Measurements from ENCODE around the gene ZNF93. TPM values are rescaled to one million over a fixed set of nuclear protein-coding genes. Genes with fewer than 3 reads are reported as not detected.
"Not testable (repeated sequence)": the region's sequence is repeated elsewhere in the genome, so short reads cannot be mapped to it uniquely, and the experiment has no call there.

The ZNF93 gene
- total RNA-seq, 1 experiment from 2014 or later = 31.4 TPM

DNA sequence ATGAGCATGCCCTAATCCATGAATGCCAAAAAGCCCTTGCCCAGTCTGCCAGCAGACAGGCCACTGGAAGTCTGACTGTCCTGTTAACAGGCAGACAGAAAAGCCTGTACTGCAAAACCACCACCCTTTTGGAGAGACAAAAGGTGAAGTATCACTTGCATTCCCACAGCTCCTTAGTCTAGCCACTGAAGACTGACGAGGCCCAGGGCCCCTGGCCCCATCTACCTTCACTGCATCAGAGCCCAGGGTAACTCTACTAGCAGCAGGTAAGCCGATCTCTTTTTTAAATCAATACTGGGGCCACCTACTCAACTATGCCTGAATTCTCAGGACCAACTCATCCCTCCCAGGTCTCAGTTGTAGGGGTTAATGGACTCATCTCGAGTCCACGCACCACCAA, 45.5 kb downstream of the ZNF93 start:
- Histone ChIP-seq H3K27me3 (ENCODE audit: low read length) (no peaks in the 10 kb centered on the region), H3K9me2 (replicated peaks; ENCODE audit: insufficient read depth, low read length) (no peaks in the 10 kb centered on the region), H3K4me3 (ENCODE audit: low read length) (no peak overlapping the region), H3K27ac (ENCODE audit: low read length) (no peak overlapping the region), H3K4me1 (ENCODE audit: low read length) (no peaks in the 10 kb centered on the region), H3K9me3 (ENCODE audit: low read length) (no peaks in the 10 kb centered on the region), H3K9ac (ENCODE audit: low read length) (no peak overlapping the region), H2AFZ (ENCODE audit: low read length) (no peak overlapping the region), H3K4me2 (ENCODE audit: low read depth, low read length, poor library complexity, severe bottlenecking) (no peak overlapping the region), H4K20me1 (ENCODE audit: insufficient read depth, low read depth, low read length) (no peaks in the 10 kb centered on the region), H3K79me2 (ENCODE audit: low read length) (no peaks in the 10 kb centered on the region), H3K36me3 (ENCODE audit: insufficient read depth, low read length) (no peaks in the 10 kb centered on the region)
- DNase-seq = no peak

DNA sequence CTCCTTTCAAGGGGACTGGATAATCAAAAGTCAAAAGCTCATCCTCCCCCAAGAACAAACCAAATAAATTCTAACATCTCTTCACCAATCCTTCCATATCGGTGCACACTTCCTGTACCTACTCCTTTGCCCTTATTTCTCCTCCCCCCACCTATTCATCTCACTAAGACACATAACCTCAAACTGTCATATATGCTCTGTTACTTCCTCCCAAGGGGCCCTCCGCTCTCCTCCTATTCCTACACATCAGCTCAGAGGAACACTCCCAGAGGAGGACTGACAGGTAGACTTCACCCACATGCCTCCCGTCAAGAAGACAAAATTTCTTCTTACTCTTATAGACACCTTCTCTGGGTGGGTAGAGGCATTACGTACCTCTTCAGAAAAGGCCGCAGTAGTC, 48.1 kb downstream of the ZNF93 start:
- Histone ChIP-seq H3K9me3 (ENCODE audit: low read length) (no peaks in the 10 kb centered on the region), H3K4me3 (ENCODE audit: low read length) (no peak overlapping the region), H4K20me1 (ENCODE audit: insufficient read depth, low read depth, low read length) (no peaks in the 10 kb centered on the region), H3K27ac (ENCODE audit: low read length) (no peak overlapping the region), H3K27me3 (ENCODE audit: low read length) (no peaks in the 10 kb centered on the region), H3K4me2 (ENCODE audit: low read depth, low read length, poor library complexity, severe bottlenecking) (no peak overlapping the region), H3K79me2 (ENCODE audit: low read length) (no peaks in the 10 kb centered on the region), H3K36me3 (ENCODE audit: insufficient read depth, low read length) (no peaks in the 10 kb centered on the region), H2AFZ (ENCODE audit: low read length) (no peak overlapping the region), H3K9ac (ENCODE audit: low read length) (no peak overlapping the region), H3K9me2 (replicated peaks; ENCODE audit: insufficient read depth, low read length) (no peaks in the 10 kb centered on the region), H3K4me1 (ENCODE audit: low read length) (no peaks in the 10 kb centered on the region)
- no peak for DNase-seq

DNA sequence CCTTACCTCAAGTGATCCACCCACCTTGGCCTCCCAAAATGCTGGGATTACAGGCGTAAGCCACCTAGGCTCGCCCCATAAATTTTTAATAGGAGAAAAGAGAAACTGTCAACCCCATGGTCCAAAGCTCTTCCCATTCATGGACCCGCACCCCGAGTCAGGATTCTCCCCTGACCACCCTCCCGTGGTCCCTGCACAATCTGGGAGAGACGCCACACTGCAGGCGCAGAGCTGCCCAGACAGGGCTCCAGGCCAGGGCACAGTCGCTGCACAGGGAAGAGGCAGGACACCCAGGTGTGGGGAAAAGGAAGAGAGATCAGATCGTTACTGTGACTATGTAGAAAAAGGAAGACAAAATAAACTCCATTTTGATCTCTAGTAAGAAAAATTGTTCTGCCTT, 54.5 kb downstream of the ZNF93 start:
- Histone ChIP-seq H3K9me3 (ENCODE audit: low read length) (no peaks in the 10 kb centered on the region), H3K4me3 (ENCODE audit: low read length) (no peak overlapping the region), H3K27me3 (ENCODE audit: low read length) (no peaks in the 10 kb centered on the region), H3K36me3 (ENCODE audit: insufficient read depth, low read length) (no peaks in the 10 kb centered on the region), H3K9me2 (replicated peaks; ENCODE audit: insufficient read depth, low read length) (no peaks in the 10 kb centered on the region), H3K79me2 (ENCODE audit: low read length) (no peaks in the 10 kb centered on the region), H4K20me1 (ENCODE audit: insufficient read depth, low read depth, low read length) (no peaks in the 10 kb centered on the region), H3K9ac (ENCODE audit: low read length) (no peak overlapping the region), H3K4me1 (ENCODE audit: low read length) (no peaks in the 10 kb centered on the region), H2AFZ (ENCODE audit: low read length) (no peak overlapping the region), H3K4me2 (ENCODE audit: low read depth, low read length, poor library complexity, severe bottlenecking) (no peak overlapping the region), H3K27ac (ENCODE audit: low read length) (no peak overlapping the region)
- no peak for DNase-seq

DNA sequence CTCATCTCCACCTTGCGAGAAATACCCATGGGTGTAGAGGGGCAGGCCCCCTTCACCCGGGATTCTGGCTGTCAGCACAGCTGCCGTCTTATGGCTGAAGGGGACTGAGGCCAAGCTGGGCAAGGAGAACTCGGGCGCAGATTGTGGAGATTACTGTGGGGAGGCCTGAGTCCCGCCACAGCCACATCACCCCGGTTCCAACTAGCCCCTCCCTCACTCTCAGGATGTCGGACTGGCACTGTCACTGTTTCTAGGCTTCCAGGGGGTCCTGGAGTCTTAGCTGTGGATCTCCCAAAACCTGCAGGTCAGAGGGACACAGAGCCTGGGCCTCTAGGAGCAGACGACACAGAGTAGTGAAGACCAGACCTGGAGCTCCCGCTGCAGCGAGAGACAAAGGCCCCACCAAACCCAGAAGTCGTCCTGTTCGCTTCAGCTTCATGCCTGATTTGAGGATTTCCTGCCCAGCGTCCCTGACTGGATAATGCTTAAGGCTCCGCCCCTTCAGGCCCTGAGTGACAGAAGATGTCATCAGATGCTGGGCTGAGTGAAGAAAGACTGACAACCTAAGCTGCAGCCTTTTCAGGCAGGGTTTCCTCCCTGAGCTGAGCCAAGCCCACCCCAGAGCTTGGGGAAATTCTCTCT, 55.8 kb downstream of the ZNF93 start:
- H4K20me1 ChIP-seq (ENCODE audit: insufficient read depth, low read depth, low read length) = no peaks in the 10 kb centered on the region
- H3K4me1 ChIP-seq (ENCODE audit: low read length) = no peaks in the 10 kb centered on the region
- no peak overlapping the region for H3K4me2 ChIP-seq (ENCODE audit: low read depth, low read length, poor library complexity, severe bottlenecking)
- no peak overlapping the region for H3K4me3 ChIP-seq (ENCODE audit: low read length)
- H3K9ac ChIP-seq (ENCODE audit: low read length) = no peak overlapping the region
- H3K27ac ChIP-seq (ENCODE audit: low read length) = no peak overlapping the region
- H3K9me2 ChIP-seq (replicated peaks; ENCODE audit: insufficient read depth, low read length) = no peaks in the 10 kb centered on the region
- H3K9me3 ChIP-seq (ENCODE audit: low read length) = no peaks in the 10 kb centered on the region
- H3K79me2 ChIP-seq (ENCODE audit: low read length) = no peaks in the 10 kb centered on the region
- DNase-seq = no peak
- no peaks in the 10 kb centered on the region for H3K27me3 ChIP-seq (ENCODE audit: low read length)
- no peaks in the 10 kb centered on the region for H3K36me3 ChIP-seq (ENCODE audit: insufficient read depth, low read length)
- H2AFZ ChIP-seq (ENCODE audit: low read length) = no peak overlapping the region

DNA sequence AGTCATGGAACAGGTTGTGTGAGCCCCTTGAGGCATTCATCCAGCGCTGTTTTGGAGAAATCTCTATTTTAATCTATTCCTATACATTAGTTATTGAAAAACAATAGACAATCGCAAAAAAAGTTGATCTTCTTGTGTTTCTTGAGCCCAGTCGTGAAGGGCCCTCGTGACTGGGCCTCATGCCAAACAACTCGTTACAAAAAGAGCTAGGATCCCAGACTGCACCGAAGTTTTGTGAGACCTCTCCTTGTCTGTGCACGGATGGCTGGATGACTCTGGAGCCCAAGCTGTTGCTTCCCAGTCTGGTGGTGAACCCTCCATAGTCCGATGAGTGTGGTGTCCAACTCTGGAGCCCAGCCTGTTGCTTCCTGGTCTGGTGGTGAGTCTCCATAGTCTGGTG, 57.0 kb downstream of the ZNF93 start:
- not testable (repeated sequence) for H3K9ac ChIP-seq (ENCODE audit: low read length); H3K4me1 ChIP-seq (ENCODE audit: low read length); H3K9me2 ChIP-seq (replicated peaks; ENCODE audit: insufficient read depth, low read length)

DNA sequence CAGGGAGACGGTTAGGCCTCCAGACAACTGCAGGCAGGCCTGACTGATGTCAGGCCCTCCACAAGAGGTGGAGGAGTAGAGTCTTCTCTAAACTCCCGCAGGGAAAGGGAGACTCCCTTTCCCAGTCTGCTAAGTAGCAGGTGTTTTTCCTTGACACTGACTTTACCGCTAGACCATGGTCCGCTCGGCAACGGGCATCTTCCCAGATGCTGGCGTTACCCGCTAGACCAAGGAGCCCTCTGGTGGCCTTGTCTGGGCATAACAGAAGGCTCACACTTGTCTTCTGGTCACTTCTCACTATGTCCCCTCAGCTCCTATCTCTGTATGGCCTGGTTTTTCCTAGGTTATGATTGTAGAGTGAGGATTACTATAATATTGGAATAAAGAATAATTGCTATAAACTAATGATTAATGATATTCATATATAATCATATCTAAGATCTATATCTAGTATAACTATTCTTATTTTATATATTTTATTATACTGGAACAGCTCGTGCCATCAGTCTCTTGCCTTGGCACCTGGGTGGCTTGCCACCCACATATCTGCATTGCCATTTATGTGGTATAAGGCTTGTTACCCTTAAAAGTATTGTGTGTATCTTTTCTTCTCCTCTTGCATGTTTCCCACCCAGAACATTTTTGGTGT, 58.5 kb downstream of the ZNF93 start:
- H3K27ac ChIP-seq (ENCODE audit: low read length); H3K9ac ChIP-seq (ENCODE audit: low read length); H3K36me3 ChIP-seq (ENCODE audit: insufficient read depth, low read length); H3K27me3 ChIP-seq (ENCODE audit: low read length); H3K4me1 ChIP-seq (ENCODE audit: low read length); H3K9me3 ChIP-seq (ENCODE audit: low read length); H4K20me1 ChIP-seq (ENCODE audit: insufficient read depth, low read depth, low read length); H3K9me2 ChIP-seq (replicated peaks; ENCODE audit: insufficient read depth, low read length); H3K79me2 ChIP-seq (ENCODE audit: low read length): not testable (repeated sequence)
- Histone ChIP-seq H3K4me2 (ENCODE audit: low read depth, low read length, poor library complexity, severe bottlenecking) (peak overlapping the region; percentile 48), H3K4me3 (ENCODE audit: low read length) (peak overlapping the region; percentile 36; the same call in 1 of the 2 replicates), H2AFZ (ENCODE audit: low read length) (peak overlapping the region; percentile 56; the same call in 1 of the 2 replicates)
- DNase-seq = peak; percentile 83

More for the DNA sequence above, 57.0 kb downstream of the ZNF93 start:
- H3K36me3 ChIP-seq (ENCODE audit: insufficient read depth, low read length); DNase-seq; H3K9me3 ChIP-seq (ENCODE audit: low read length); H3K27ac ChIP-seq (ENCODE audit: low read length); H3K79me2 ChIP-seq (ENCODE audit: low read length); H3K4me2 ChIP-seq (ENCODE audit: low read depth, low read length, poor library complexity, severe bottlenecking); H3K4me3 ChIP-seq (ENCODE audit: low read length); H2AFZ ChIP-seq (ENCODE audit: low read length); H3K27me3 ChIP-seq (ENCODE audit: low read length); H4K20me1 ChIP-seq (ENCODE audit: insufficient read depth, low read depth, low read length): not testable (repeated sequence)

DNA sequence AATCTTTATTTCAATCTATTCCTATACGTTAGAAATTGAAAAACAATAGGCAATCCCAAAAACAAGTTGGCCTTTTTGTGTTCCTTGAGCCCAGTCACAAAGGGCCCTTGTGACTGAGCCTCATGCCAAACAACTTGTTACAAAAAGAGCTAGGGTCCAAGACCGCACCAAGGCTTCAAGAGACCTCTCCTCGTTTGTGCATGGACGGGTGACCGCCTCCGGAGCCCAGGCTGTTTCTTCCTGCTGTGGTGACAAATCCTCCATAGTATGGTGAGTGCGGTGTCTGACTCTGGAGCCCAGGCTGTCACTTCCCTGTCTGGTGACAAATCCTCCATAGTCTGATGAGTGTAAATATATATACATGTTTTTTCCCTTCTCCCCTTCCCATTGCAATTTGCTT, 63.7 kb downstream of the ZNF93 start:
- H3K9me2 ChIP-seq (replicated peaks; ENCODE audit: insufficient read depth, low read length) = no peaks in the 10 kb centered on the region
- no peak overlapping the region for H3K4me3 ChIP-seq (ENCODE audit: low read length)
- H3K36me3 ChIP-seq (ENCODE audit: insufficient read depth, low read length) = no peaks in the 10 kb centered on the region
- no peak for DNase-seq
- no peaks in the 10 kb centered on the region for H3K4me1 ChIP-seq (ENCODE audit: low read length)
- H2AFZ ChIP-seq (ENCODE audit: low read length) = no peak overlapping the region
- H3K9me3 ChIP-seq (ENCODE audit: low read length) = peaks cover 26% of the 10 kb centered on the region
- no peaks in the 10 kb centered on the region for H4K20me1 ChIP-seq (ENCODE audit: insufficient read depth, low read depth, low read length)
- no peak overlapping the region for H3K4me2 ChIP-seq (ENCODE audit: low read depth, low read length, poor library complexity, severe bottlenecking)
- H3K79me2 ChIP-seq (ENCODE audit: low read length) = no peaks in the 10 kb centered on the region
- H3K27me3 ChIP-seq (ENCODE audit: low read length) = no peaks in the 10 kb centered on the region
- H3K9ac ChIP-seq (ENCODE audit: low read length) = no peak overlapping the region
- no peak overlapping the region for H3K27ac ChIP-seq (ENCODE audit: low read length)

DNA sequence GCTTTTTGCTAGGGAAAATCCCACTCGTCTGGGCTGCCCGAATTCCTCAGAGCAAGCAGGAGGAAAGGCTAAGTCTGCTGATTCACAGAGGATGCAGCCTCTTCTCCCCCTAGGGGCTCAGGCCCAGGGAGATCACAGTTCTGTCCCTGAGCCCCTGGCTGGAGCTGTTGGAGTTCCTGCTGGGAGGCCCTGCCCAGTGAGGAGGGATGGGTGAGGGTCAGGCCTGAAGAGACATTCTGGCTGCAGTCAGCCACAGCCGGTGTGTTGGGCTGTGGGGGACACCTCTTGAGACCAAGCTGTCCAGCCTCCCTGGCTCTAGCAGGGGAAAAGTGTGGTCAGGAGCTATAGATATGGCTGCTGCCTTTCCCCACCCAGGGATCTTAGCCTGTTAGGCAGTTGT, 65.4 kb downstream of the ZNF93 start:
- peaks cover 26% of the 10 kb centered on the region for H3K9me3 ChIP-seq (ENCODE audit: low read length)
- H3K4me1 ChIP-seq (ENCODE audit: low read length); H3K27me3 ChIP-seq (ENCODE audit: low read length); H3K36me3 ChIP-seq (ENCODE audit: insufficient read depth, low read length); H3K79me2 ChIP-seq (ENCODE audit: low read length); H3K9me2 ChIP-seq (replicated peaks; ENCODE audit: insufficient read depth, low read length); DNase-seq; H3K9ac ChIP-seq (ENCODE audit: low read length); H3K4me3 ChIP-seq (ENCODE audit: low read length); H2AFZ ChIP-seq (ENCODE audit: low read length); H3K4me2 ChIP-seq (ENCODE audit: low read depth, low read length, poor library complexity, severe bottlenecking); H4K20me1 ChIP-seq (ENCODE audit: insufficient read depth, low read depth, low read length); H3K27ac ChIP-seq (ENCODE audit: low read length): not testable (repeated sequence)
